ENCODE results near the gene GBF1.
"Not testable (repeated sequence)": the region's sequence is repeated elsewhere in the genome, so short reads cannot be mapped to it uniquely, and the experiment has no call there.

DNA sequence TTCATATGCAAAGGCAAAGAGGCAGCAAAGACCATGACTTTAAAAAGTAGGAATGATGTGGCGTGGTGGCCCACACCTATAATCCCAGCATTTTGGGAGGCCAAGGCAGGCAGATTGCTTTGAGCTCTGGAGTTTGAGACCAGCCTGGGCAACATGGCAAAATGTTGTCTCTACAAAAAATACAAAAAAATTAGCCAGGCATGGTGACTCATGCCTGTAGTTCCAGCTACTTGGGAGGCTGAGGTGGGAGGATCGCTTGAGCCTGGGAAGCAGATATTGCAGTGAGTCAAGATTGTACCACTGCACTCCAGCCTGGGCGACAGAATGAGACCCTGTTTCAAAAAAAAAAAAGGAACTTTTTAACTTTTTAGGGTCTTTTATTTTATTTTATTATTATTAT lies 7.2 kb downstream of the GBF1 start:
- TF ChIP-seq, protein P1, sequence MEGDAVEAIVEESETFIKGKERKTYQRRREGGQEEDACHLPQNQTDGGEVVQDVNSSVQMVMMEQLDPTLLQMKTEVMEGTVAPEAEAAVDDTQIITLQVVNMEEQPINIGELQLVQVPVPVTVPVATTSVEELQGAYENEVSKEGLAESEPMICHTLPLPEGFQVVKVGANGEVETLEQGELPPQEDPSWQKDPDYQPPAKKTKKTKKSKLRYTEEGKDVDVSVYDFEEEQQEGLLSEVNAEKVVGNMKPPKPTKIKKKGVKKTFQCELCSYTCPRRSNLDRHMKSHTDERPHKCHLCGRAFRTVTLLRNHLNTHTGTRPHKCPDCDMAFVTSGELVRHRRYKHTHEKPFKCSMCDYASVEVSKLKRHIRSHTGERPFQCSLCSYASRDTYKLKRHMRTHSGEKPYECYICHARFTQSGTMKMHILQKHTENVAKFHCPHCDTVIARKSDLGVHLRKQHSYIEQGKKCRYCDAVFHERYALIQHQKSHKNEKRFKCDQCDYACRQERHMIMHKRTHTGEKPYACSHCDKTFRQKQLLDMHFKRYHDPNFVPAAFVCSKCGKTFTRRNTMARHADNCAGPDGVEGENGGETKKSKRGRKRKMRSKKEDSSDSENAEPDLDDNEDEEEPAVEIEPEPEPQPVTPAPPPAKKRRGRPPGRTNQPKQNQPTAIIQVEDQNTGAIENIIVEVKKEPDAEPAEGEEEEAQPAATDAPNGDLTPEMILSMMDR (IDR thresholded peaks at IDR 0.05) = not testable (repeated sequence)
- not testable (repeated sequence) for TF ChIP-seq POLR2A (IDR thresholded peaks at IDR 0.05)

Data from body of pancreas (tissue), 4 donors.